Inflammatory macrophage treated with lipopolysaccharide for 4 hours (primary cell): ENCODE data around the gene NQO1.

Experiments
- DNase-seq: peaks from one replicate; pipeline ENCODE4 v3.0.0-alpha.2; 2020

The NQO1 gene

GRCh38 chr16:69706256-69706974, 19.9 kb downstream of the NQO1 start:
- DNase-seq, result no peak

- no peak for DNase-seq
Observed at GRCh38 chr16:69703638-69704037, 22.7 kb downstream of the NQO1 start.

GRCh38 chr16:69701866-69702265, 24.5 kb downstream of the NQO1 start:
- DNase-seq, result no peak

GRCh38 chr16:69701452-69701851, 24.9 kb downstream of the NQO1 start:
- no peak for DNase-seq

- no peak for DNase-seq
Observed at GRCh38 chr16:69699915-69700314, 26.4 kb downstream of the NQO1 start.

- DNase-seq, result no peak
Observed at GRCh38 chr16:69698404-69698803, 28.0 kb downstream of the NQO1 start.

GRCh38 chr16:69693916-69694315, 32.4 kb downstream of the NQO1 start:
- DNase-seq, result no peak

GRCh38 chr16:69691980-69692911, 34.1 kb downstream of the NQO1 start:
- DNase-seq, result no peak

- no peak for DNase-seq
Observed at GRCh38 chr16:69688589-69688988, 37.8 kb downstream of the NQO1 start.

- peak; percentile 5 for DNase-seq
Observed at GRCh38 chr16:69680358-69680757, 46.0 kb downstream of the NQO1 start.

GRCh38 chr16:69672998-69673713, 53.2 kb downstream of the NQO1 start:
- no peak for DNase-seq

GRCh38 chr16:69672315-69672997, 53.9 kb downstream of the NQO1 start:
- no peak for DNase-seq

GRCh38 chr16:69669577-69669976, 56.8 kb downstream of the NQO1 start:
- DNase-seq, result no peak

GRCh38 chr16:69663846-69664245, 62.5 kb downstream of the NQO1 start:
- peak; percentile 41 for DNase-seq

- DNase-seq, result no peak
Observed at GRCh38 chr16:69662901-69663300, 63.5 kb downstream of the NQO1 start.

GRCh38 chr16:69660166-69660565, 66.2 kb downstream of the NQO1 start:
- DNase-seq, result no peak
